ENCODE results near the gene TTC29.
"Not testable (repeated sequence)": the region's sequence is repeated elsewhere in the genome, so short reads cannot be mapped to it uniquely, and the experiment has no call there.

TTC29 gene

DNA sequence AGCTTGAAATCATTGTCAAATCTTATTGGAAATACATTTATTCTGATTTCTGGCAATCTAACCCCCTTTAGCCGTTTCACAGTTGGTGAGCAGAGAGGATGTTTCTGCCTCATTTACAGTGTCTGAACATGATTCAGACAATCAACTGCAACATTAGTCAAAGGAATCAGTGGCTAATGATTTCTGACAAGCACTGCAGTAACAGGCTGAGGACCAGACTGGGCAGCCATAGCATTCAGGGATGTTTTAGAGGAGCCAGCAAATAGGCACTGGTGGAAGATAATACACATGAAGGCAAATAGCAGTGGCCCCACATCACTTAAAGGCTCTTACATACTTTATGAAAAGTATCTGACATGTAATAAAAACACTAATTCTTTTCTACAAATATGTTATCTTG is 102.8 kb downstream of the TTC29 start:
- TF ChIP-seq, protein P1, sequence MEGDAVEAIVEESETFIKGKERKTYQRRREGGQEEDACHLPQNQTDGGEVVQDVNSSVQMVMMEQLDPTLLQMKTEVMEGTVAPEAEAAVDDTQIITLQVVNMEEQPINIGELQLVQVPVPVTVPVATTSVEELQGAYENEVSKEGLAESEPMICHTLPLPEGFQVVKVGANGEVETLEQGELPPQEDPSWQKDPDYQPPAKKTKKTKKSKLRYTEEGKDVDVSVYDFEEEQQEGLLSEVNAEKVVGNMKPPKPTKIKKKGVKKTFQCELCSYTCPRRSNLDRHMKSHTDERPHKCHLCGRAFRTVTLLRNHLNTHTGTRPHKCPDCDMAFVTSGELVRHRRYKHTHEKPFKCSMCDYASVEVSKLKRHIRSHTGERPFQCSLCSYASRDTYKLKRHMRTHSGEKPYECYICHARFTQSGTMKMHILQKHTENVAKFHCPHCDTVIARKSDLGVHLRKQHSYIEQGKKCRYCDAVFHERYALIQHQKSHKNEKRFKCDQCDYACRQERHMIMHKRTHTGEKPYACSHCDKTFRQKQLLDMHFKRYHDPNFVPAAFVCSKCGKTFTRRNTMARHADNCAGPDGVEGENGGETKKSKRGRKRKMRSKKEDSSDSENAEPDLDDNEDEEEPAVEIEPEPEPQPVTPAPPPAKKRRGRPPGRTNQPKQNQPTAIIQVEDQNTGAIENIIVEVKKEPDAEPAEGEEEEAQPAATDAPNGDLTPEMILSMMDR (conservative IDR thresholded peaks at IDR 0.05): no peak
- H3K27ac ChIP-seq: no peak overlapping the region

GRCh38 chr4:146840731-146841130 is 104.9 kb downstream of the TTC29 start:
- H3K27ac ChIP-seq: no peak overlapping the region
- TF ChIP-seq, protein P1 (conservative IDR thresholded peaks at IDR 0.05): no peak

DNA sequence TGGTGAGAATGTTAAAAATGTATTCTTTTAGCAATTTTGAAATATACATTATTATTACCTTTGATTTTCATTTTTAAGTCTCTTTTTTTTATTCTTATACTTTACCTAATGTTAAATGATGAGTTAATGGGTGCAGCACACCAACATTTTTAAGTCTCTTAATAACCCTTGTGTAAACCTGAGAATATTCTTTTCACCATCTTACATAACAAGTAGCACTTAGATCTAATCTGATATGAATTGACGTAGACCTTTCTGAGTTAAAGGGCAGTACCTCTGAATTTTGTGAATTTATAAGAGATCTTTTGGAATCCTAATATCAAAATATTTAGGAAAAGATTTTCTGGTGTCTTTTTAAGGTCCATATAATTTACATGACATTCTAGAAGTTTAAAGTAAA is 110.6 kb downstream of the TTC29 start:
- H3K27ac ChIP-seq: no peak overlapping the region
- TF ChIP-seq, protein P1 (conservative IDR thresholded peaks at IDR 0.05): no peak

GRCh38 chr4:146834263-146835034 is 111.2 kb downstream of the TTC29 start:
- TF ChIP-seq, protein P1 (conservative IDR thresholded peaks at IDR 0.05): no peak
- H3K27ac ChIP-seq: no peak overlapping the region

GRCh38 chr4:146833530-146833929 is 112.1 kb downstream of the TTC29 start:
- TF ChIP-seq, protein P1 (conservative IDR thresholded peaks at IDR 0.05): no peak
- no peak overlapping the region for H3K27ac ChIP-seq

- not testable (repeated sequence) for H3K27ac ChIP-seq
Observed at GRCh38 chr4:146822980-146823379, 122.7 kb downstream of the TTC29 start.

GRCh38 chr4:146814750-146815149 is 130.9 kb downstream of the TTC29 start:
- TF ChIP-seq, protein P1 (conservative IDR thresholded peaks at IDR 0.05): no peak
- H3K27ac ChIP-seq: no peak overlapping the region

DNA sequence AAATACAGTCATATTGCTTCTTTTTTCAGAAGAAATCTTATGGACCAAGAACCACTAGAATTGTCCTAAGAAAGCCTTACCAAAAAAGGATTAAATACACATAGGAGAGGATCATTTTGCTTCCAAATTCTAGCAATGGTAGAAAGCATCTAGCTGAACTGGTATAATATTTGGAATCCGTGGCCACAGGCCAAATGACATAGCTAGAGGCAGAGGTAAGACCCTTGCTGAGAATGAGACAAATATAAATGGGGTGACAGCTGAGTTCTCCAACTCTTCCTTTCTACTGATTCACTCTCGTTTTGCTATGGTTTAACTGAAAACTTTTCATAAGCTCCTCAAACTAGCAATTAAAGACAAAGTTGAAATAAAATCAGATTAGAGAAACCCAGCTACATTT is 150.0 kb downstream of the TTC29 start:
- no peak overlapping the region for H3K27ac ChIP-seq
- TF ChIP-seq, protein P1 (conservative IDR thresholded peaks at IDR 0.05): no peak

All from VCaP (cell line).